Panc1 (cell line): ENCODE results near the gene GLB1L. TPM values are rescaled to one million over a fixed set of nuclear protein-coding genes. Genes with fewer than 3 reads are reported as not detected.

Experiments used
- ATAC-seq: fragments of 200-7000 bp; cut with Tn5 transposase; 2 replicates; pipeline ENCODE4 v1.9.1; 2020; ENCODE audit warnings: mild to moderate bottlenecking, moderate library complexity
- BruUV-seq: library from RNA; stranded (reverse); fragments of 400-500 nt; replicated peaks from 2 replicates; lab custom pipeline; 2021; lab: Mats Ljungman, UMichigan
- CTCF ChIA-PET: fragments of 300-600 bp; sonication (Branson Sonifier 250); formaldehyde crosslinking; loops from one replicate; lab custom pipeline; 2022; ENCODE audit warnings: antibody characterized with exemption; lab: Charles Lee
- POLR2A ChIA-PET: fragments of 300-600 bp; sonication (Branson Sonifier 250); formaldehyde crosslinking; loops from one replicate; lab custom pipeline; 2022; ENCODE audit warnings: antibody characterized with exemption; lab: Charles Lee
- DNase-seq: peaks from one replicate; pipeline ENCODE4 v3.0.0-alpha.2; 2010; ENCODE audit warnings: low read depth, low spot score
- H3K27ac ChIP-seq: 2 replicates; pipeline ENCODE4 v1.5.1; 2011; ENCODE audit warnings: mild to moderate bottlenecking, low read length, inconsistent platforms
- H3K27me3 ChIP-seq: fragments of 200-500 bp; sonication (Bioruptor generic); 2 replicates; pipeline ENCODE4 v1.6.0; 2014; ENCODE audit warnings: low read length, inconsistent platforms; ENCODE audit not compliant: control insufficient read depth, insufficient read depth
- H3K36me3 ChIP-seq: fragments of 200-500 bp; sonication (Bioruptor generic); 2 replicates; pipeline ENCODE4 v1.5.1; 2014; ENCODE audit warnings: inconsistent platforms, mild to moderate bottlenecking, low read length, moderate library complexity; ENCODE audit not compliant: control insufficient read depth, insufficient read depth
- H3K4me1 ChIP-seq: 2 replicates; pipeline ENCODE4 v1.5.1; 2011; ENCODE audit warnings: inconsistent platforms, mild to moderate bottlenecking, low read length, moderate library complexity; ENCODE audit not compliant: control insufficient read depth, insufficient read depth
- H3K4me3 ChIP-seq, 2 experiments: 2 replicates each; pipeline ENCODE4 v1.5.1; 2011 to 2012; ENCODE audit warnings: low read depth in 2 of 2, low read length in 2 of 2, mild to moderate bottlenecking in 2 of 2, inconsistent platforms in 1 of 2, moderate library complexity in 1 of 2
- H3K9me3 ChIP-seq: fragments of 200-500 bp; sonication (Bioruptor generic); 2 replicates; pipeline ENCODE4 v1.5.1; 2014; ENCODE audit warnings: low read depth, mild to moderate bottlenecking, inconsistent platforms, low read length, moderate library complexity; ENCODE audit not compliant: control insufficient read depth, insufficient read depth
- POLR2AphosphoS5 ChIP-seq: IDR thresholded peaks from 2 replicates; pipeline ENCODE4 v1.6.1; 2012; ENCODE audit warnings: mild to moderate bottlenecking, low read depth, low read length, moderate library complexity
- SIN3A ChIP-seq: IDR thresholded peaks from 2 replicates; pipeline ENCODE4 v1.6.1; 2012; ENCODE audit warnings: low read depth, mild to moderate bottlenecking, low read length, moderate library complexity, borderline replicate concordance; ENCODE audit not compliant: insufficient read depth
- TCF7L2 ChIP-seq: IDR thresholded peaks from 2 replicates; pipeline ENCODE4 v1.6.1; 2011; ENCODE audit warnings: mild to moderate bottlenecking, low read depth, low read length, inconsistent platforms
- in situ Hi-C: cut with HindIII; loops from 2 replicates; pipeline ENCODE4 v1.10.0; 2016; ENCODE audit warnings: low sequenced_read_pairs, low pct_unique_long_range_greater_than_20kb
- intact Hi-C: fragments of 100-400 bp; cut with micrococcal nuclease; formaldehyde crosslinking; loops from one replicate; pipeline ENCODE4 v1.10.0; 2022; ENCODE audit not compliant: unreplicated experiment
- total RNA-seq: library from RNA; stranded (reverse); gene quantifications from one replicate; pipeline ENCODE4 v1.2.1, GENCODE V29; 2021; ENCODE audit not compliant: unreplicated experiment
- TF ChIP-seq, protein P1 (sequence below): fragments of 450-650 bp; IDR thresholded peaks from 2 replicates; pipeline ENCODE4 v1.5.1; 2017; ENCODE audit warnings: mild to moderate bottlenecking
- TF ChIP-seq, protein P2 (sequence below), 2 experiments: IDR thresholded peaks; 2 replicates each; pipeline ENCODE4 v1.6.1; 2011 to 2012; ENCODE audit warnings: low read depth in 2 of 2, control low read depth in 1 of 2, low read length in 1 of 2, mild to moderate bottlenecking in 1 of 2, moderate library complexity in 1 of 2; ENCODE audit not compliant: insufficient read depth in 1 of 2

GLB1L gene
- total RNA-seq, 1 experiment from 2014 or later, result 8.1 TPM

DNA sequence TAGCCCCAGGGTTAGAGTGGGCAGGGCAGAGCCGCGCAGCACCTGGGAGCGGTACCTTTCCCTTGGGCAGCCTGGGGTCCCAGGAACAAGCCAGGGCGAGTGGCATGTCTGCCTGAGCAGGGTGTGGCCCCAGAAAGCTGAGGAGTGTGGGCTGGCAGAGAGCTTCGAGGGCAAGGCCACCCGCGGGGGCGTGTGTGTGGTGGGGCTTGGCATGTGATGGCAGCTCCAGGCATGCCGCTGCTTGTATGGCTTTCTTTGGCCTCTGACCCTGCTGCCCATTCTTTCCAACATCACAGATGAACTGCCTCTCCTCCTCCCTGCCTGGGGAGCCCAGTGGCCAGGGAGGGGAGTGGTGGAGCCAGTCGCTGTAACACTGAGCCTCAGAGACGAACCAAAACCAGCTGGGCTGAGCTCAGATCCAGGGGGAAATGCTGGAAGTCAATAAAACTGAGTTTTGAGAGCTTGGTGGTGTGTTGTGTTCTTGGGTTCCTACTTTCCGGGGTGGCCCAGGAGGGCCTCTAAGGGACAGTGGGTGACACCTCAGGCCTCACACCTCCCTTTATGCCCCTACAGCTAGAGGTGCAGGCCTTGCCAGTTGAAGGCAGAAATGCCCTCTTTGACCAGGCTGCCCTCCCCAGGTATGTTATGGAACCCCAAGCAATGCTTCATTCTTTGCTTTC is 41.3 kb upstream of the GLB1L start:
- Histone ChIP-seq H3K27ac (no peak overlapping the region), H3K27me3 (no peaks in the 10 kb centered on the region), H3K36me3 (no peaks in the 10 kb centered on the region; the same call in 1 of the 2 replicates), H3K9me3 (no peaks in the 10 kb centered on the region), H3K4me1 (peaks cover 4% of the 10 kb centered on the region; the same call in 1 of the 2 replicates), H3K4me3 (no peak overlapping the region)
- intact Hi-C loops, result no loop called here
- TSS peak; percentile 86 for BruUV-seq
- CTCF ChIA-PET, result interaction anchor here (0.5 kb wide), 1 partner anchor 282 kb away, joined by 15 read pairs; no protein-coding TSS in a partner anchor
- POLR2A ChIA-PET, result no interaction called here
- ATAC-seq, result no peak
- in situ Hi-C loops, result no loop called here
- no peak for TF ChIP-seq POLR2AphosphoS5
- TF ChIP-seq TCF7L2, result no peak
- TF ChIP-seq SIN3A, result no peak
- TF ChIP-seq, protein P1, sequence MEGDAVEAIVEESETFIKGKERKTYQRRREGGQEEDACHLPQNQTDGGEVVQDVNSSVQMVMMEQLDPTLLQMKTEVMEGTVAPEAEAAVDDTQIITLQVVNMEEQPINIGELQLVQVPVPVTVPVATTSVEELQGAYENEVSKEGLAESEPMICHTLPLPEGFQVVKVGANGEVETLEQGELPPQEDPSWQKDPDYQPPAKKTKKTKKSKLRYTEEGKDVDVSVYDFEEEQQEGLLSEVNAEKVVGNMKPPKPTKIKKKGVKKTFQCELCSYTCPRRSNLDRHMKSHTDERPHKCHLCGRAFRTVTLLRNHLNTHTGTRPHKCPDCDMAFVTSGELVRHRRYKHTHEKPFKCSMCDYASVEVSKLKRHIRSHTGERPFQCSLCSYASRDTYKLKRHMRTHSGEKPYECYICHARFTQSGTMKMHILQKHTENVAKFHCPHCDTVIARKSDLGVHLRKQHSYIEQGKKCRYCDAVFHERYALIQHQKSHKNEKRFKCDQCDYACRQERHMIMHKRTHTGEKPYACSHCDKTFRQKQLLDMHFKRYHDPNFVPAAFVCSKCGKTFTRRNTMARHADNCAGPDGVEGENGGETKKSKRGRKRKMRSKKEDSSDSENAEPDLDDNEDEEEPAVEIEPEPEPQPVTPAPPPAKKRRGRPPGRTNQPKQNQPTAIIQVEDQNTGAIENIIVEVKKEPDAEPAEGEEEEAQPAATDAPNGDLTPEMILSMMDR, result no peak
- TF ChIP-seq, protein P2, sequence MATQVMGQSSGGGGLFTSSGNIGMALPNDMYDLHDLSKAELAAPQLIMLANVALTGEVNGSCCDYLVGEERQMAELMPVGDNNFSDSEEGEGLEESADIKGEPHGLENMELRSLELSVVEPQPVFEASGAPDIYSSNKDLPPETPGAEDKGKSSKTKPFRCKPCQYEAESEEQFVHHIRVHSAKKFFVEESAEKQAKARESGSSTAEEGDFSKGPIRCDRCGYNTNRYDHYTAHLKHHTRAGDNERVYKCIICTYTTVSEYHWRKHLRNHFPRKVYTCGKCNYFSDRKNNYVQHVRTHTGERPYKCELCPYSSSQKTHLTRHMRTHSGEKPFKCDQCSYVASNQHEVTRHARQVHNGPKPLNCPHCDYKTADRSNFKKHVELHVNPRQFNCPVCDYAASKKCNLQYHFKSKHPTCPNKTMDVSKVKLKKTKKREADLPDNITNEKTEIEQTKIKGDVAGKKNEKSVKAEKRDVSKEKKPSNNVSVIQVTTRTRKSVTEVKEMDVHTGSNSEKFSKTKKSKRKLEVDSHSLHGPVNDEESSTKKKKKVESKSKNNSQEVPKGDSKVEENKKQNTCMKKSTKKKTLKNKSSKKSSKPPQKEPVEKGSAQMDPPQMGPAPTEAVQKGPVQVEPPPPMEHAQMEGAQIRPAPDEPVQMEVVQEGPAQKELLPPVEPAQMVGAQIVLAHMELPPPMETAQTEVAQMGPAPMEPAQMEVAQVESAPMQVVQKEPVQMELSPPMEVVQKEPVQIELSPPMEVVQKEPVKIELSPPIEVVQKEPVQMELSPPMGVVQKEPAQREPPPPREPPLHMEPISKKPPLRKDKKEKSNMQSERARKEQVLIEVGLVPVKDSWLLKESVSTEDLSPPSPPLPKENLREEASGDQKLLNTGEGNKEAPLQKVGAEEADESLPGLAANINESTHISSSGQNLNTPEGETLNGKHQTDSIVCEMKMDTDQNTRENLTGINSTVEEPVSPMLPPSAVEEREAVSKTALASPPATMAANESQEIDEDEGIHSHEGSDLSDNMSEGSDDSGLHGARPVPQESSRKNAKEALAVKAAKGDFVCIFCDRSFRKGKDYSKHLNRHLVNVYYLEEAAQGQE (IDR thresholded peaks at IDR 0.05; ENCODE audit: insufficient read depth in 1 of 2, low read depth in 2 of 2, low read length in 1 of 2), result no peak
- no peak for DNase-seq

DNA sequence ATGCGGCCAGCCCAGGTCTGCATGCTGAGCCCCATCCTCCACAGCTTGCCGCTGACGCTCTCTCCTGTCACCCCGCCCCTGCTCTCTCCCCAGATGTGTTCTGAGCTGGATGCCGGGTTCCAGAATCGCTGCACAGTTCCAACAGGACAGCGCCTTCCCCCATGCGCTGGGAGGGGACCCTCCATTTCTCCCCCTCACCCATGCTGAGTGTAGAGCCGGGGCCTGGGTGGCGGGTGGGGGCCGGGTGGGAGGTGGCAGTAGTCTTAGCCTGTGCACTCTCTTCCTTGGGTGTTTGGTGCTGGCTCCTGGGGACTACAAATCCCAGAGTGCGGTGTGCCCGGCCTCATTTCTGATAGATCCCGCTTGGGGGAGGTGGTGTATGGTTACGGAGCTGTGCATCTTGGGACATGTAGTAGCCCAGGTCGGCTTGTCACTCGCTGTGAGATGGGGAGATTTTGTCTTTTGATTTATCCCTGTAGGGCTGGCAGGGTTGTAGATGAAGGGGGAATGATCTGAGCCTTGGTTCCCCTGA is 40.7 kb upstream of the GLB1L start:
- POLR2A ChIA-PET, result no interaction called here
- BruUV-seq, result no TSS peak
- H3K4me3 ChIP-seq, result no peak overlapping the region
- no peak overlapping the region for H3K27ac ChIP-seq
- in situ Hi-C loops (no loop called here), intact Hi-C loops (no loop called here)
- CTCF ChIA-PET, result no interaction called here
- H3K36me3 ChIP-seq, result no peaks in the 10 kb centered on the region; the same call in 1 of the 2 replicates
- TF ChIP-seq SIN3A (no peak), TCF7L2 (no peak), POLR2AphosphoS5 (no peak)
- TF ChIP-seq, protein P1, result no peak
- TF ChIP-seq, protein P2 (IDR thresholded peaks at IDR 0.05; ENCODE audit: insufficient read depth in 1 of 2, low read depth in 2 of 2, low read length in 1 of 2), result no peak
- no peaks in the 10 kb centered on the region for H3K27me3 ChIP-seq
- H3K9me3 ChIP-seq, result no peaks in the 10 kb centered on the region
- ATAC-seq (peak; percentile 71), DNase-seq (no peak)
- peaks cover 4% of the 10 kb centered on the region; the same call in 1 of the 2 replicates for H3K4me1 ChIP-seq
